Mononuclear cell (primary cell): ENCODE data around the gene ICAM5. TPM values are rescaled to one million over a fixed set of nuclear protein-coding genes. Genes with fewer than 3 reads are reported as not detected.
"Not testable (repeated sequence)": the region's sequence is repeated elsewhere in the genome, so short reads cannot be mapped to it uniquely, and the experiment has no call there.

Experiments
- H3K27me3 ChIP-seq: 2 replicates; pipeline ENCODE4 v1.6.0; 2011; ENCODE audit warnings: low read length, control low read depth; ENCODE audit not compliant: insufficient read depth
- H3K4me1 ChIP-seq: 2 replicates; pipeline ENCODE4 v1.5.1; 2011; ENCODE audit warnings: mild to moderate bottlenecking, low read length, control low read depth; ENCODE audit not compliant: insufficient read depth
- H3K4me3 ChIP-seq: 2 replicates; pipeline ENCODE4 v1.5.1; 2011; ENCODE audit warnings: mild to moderate bottlenecking, low read length, moderate library complexity
- H3K9me3 ChIP-seq: 2 replicates; pipeline ENCODE4 v1.5.1; 2011; ENCODE audit warnings: low read depth, mild to moderate bottlenecking, control low read depth, low read length
- total RNA-seq: library from RNA; depleted of rRNA; stranded (reverse); fragments of >200 nt; gene quantifications from one replicate; pipeline ENCODE4 v1.2.3, GENCODE V29; 2012

ICAM5 gene, protein sequence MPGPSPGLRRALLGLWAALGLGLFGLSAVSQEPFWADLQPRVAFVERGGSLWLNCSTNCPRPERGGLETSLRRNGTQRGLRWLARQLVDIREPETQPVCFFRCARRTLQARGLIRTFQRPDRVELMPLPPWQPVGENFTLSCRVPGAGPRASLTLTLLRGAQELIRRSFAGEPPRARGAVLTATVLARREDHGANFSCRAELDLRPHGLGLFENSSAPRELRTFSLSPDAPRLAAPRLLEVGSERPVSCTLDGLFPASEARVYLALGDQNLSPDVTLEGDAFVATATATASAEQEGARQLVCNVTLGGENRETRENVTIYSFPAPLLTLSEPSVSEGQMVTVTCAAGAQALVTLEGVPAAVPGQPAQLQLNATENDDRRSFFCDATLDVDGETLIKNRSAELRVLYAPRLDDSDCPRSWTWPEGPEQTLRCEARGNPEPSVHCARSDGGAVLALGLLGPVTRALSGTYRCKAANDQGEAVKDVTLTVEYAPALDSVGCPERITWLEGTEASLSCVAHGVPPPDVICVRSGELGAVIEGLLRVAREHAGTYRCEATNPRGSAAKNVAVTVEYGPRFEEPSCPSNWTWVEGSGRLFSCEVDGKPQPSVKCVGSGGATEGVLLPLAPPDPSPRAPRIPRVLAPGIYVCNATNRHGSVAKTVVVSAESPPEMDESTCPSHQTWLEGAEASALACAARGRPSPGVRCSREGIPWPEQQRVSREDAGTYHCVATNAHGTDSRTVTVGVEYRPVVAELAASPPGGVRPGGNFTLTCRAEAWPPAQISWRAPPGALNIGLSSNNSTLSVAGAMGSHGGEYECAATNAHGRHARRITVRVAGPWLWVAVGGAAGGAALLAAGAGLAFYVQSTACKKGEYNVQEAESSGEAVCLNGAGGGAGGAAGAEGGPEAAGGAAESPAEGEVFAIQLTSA
- 0.42 TPM for total RNA-seq

DNA sequence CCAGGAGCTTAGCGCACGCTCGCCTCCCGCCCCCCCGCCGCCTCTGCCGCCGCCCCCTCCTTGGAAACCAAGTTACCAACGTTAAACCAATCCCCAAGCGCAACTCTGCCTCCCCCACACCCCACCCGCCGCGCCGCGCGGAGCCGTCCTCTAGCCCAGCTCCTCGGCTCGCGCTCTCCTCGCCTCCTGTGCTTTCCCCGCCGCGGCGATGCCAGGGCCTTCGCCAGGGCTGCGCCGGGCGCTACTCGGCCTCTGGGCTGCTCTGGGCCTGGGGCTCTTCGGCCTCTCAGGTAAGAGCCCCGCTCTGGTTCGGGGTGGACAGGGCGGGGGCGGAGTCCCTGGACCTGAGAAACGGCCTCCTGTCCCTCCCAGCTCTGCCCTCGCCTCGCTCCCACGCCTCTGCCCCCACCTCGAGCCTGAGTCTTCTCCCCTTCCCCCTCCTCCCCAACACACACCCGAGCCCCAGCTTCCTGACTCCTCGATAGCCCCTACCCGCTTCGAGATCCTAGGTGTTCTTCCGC, at the start of gene ICAM5:
Gene ICAM5 (plus strand): TSS at position 117 of the 521 bp plus-strand sequence. CDS start 92 bp downstream, at position 209.
- peaks cover 74% of the 10 kb centered on the region for H3K27me3 ChIP-seq
- H3K9me3 ChIP-seq = no peaks in the 10 kb centered on the region
- H3K4me1 ChIP-seq = peaks cover 95% of the 10 kb centered on the region
- H3K4me3 ChIP-seq = no peak within 1 kb of the TSS

DNA sequence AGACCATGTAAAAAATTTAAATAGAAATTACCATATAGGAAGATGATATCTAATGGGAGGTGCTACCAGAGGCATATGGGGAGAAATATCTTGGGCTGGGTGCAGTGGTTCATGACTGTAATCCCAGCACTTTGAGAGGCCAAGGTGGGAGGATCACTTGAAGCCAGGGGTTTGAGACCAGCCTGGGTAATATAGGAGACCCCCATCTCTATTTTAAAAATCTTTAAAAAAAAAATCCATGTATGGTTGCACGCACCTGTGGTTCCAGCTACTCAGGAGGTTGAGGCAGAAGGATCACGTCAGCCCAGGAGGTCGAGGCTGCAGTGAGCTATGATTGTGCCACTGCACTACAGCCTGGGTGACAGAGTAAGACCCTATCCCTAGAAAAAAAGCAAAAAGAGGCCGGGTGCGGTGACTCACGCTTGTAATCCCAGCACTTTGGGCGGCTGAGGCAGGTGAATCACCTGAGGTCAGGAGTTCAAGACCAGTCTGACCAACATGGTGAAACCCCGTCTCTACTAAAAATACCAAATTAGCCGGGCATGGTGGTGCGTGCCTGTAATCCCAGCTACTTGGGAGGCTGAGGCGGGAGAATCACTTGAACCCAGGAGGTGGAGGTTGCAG, 47.8 kb upstream of the ICAM5 start:
- H3K4me1 ChIP-seq, H3K4me3 ChIP-seq, H3K9me3 ChIP-seq, H3K27me3 ChIP-seq: not testable (repeated sequence)

DNA sequence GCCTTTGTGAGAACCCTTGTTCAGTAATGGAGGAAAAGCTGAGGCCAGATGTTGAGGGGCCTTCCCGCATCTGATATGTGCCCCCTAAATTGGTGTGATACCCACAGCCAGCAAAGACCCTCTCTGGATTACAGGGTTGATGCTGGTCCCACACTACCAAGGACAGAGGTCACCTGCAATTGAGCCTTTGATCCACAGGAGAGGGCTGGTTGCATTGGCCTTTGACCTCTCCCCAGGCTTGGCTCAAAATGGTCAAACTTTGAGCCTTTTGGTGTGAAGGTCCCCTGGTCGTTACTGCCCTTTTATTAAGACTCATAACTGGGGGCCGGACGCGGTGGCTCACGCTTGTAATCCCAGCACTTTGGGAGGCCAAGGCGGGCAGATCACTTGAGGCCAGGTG, 46.1 kb upstream of the ICAM5 start:
- no peak overlapping the region for H3K4me3 ChIP-seq
- no peaks in the 10 kb centered on the region for H3K4me1 ChIP-seq
- no peaks in the 10 kb centered on the region for H3K27me3 ChIP-seq

DNA sequence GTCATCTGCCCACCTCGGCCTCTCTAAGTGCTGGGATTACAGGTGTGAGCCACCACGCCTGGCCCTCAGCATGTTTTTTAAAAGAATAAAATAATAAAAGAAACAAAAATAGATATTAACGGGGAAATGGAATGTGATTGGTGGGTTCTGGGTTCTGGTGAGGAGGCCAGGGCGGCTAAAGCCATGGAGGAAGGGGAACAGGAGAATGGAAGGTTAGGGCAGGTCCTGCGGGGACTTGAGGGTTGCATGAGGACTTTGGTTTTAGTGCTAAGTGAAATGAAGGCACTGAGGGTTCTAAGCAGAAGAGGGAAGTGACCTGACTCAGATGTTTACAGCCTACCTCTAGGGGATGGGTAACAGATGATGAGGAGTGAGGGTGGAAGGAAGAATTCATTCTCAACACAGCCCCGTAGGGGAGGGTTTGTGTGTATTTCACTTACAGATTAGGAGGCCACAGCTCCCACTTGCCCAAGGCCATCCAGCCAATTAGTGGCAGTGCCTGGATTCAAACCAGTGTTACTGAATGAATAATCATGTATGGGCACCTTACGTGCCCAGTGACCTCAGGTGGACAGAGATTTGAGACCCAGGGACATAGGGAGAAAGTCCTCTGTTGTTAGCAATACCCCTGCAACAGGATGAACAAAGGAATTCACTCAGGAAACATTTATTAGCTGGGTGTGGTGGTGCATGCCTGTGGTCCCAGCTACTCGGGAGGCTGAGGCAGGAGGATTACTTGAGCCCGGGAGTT, 44.4 kb upstream of the ICAM5 start:
- H3K9me3 ChIP-seq = no peaks in the 10 kb centered on the region
- H3K4me1 ChIP-seq = peaks cover 4% of the 10 kb centered on the region
- no peaks in the 10 kb centered on the region for H3K27me3 ChIP-seq
- no peak overlapping the region for H3K4me3 ChIP-seq

More for the DNA sequence above, 46.1 kb upstream of the ICAM5 start:
- no peaks in the 10 kb centered on the region for H3K9me3 ChIP-seq

DNA sequence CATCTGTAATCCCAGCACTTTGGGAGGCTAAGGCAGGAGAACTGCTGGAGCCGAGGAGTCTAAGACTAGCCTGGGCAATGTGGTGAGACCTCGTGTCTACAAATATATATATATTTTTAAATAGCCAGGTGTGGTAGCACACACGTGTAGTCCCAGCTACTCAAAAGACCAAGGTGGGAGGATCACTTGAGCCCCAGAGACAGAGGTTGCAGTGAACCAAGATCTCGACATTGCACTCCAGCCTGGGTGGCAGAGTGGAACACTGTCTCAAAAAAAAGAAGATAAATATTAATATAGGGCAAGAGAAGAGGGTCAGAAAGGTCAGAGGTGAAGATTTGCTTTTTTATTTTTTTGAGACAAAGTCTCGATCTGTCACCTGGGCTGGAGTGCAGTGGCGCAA, 43.2 kb upstream of the ICAM5 start:
- no peaks in the 10 kb centered on the region for H3K9me3 ChIP-seq
- no peaks in the 10 kb centered on the region for H3K27me3 ChIP-seq
- H3K4me1 ChIP-seq = peaks cover 12% of the 10 kb centered on the region
- H3K4me3 ChIP-seq = no peak overlapping the region

DNA sequence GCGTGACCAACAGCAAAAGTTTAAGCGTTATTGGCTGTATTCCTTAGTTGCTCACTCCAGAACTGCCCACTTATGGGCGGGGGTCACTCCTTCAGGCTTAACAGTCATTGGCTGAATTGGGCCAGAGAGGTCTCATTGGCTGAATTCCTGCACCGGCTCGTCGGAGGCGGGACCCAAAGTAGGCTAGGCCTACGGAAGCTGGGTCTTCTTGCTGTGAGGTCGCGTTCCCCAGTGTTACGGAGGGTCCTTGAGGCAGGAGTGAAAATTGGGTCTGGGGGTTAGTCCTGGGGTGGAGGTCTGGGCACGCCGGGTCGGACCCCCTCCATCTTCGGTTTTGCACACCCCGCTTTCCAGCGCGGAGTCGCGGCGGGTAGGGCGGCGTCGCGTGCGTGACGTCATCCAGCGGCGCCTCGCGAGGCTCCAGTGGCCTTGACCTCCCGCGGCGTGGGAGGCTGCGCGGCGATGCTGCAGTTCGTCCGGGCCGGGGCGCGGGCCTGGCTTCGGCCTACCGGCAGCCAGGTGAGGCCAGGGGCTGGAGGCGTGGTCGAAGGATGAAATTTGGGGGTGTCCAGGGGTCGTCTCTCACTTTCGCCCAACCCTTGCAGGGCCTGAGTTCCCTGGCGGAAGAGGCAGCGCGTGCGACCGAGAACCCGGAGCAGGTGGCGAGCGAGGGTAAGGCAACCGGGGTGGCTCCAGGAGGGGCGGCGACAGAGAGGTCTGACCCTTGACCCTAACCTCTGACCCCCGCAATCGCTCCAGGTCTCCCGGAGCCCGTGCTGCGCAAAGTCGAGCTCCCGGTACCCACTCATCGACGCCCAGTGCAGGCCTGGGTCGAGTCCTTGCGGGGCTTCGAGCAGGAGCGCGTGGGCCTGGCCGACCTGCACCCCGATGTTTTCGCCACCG, 37.7 kb upstream of the ICAM5 start, which contains the start of gene MRPL4:
Gene MRPL4 (plus strand): TSS at position 423 of the 903 bp plus-strand sequence. CDS start 40 bp downstream, at position 463.
- H3K4me1 ChIP-seq = peaks cover 23% of the 10 kb centered on the region
- no peaks in the 10 kb centered on the region for H3K9me3 ChIP-seq
- H3K27me3 ChIP-seq = no peaks in the 10 kb centered on the region
- H3K4me3 ChIP-seq = peak within 1 kb of the TSS; percentile 75

DNA sequence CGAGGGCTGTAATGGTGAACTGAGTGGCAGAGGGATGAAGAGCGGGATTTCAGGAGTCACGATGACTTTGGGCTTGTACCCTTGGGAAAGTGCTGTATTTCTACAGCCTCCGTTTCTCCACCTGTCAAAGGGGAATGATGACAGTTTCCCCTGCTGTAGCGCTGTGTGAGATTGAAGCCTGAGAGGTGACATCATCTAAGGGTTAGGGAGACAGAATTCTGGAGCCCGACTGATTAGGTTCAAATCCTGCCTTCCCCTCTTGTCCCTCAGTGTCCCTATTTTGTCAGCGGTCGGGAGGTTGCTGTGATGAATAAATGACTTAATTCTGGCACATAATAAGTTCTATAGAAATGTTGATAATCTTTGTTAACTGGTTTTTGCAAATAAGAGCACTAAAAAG, 37.0 kb upstream of the ICAM5 start:
- no peaks in the 10 kb centered on the region for H3K9me3 ChIP-seq
- peaks cover 23% of the 10 kb centered on the region for H3K4me1 ChIP-seq
- peak overlapping the region; percentile 75 for H3K4me3 ChIP-seq
- H3K27me3 ChIP-seq = no peaks in the 10 kb centered on the region

DNA sequence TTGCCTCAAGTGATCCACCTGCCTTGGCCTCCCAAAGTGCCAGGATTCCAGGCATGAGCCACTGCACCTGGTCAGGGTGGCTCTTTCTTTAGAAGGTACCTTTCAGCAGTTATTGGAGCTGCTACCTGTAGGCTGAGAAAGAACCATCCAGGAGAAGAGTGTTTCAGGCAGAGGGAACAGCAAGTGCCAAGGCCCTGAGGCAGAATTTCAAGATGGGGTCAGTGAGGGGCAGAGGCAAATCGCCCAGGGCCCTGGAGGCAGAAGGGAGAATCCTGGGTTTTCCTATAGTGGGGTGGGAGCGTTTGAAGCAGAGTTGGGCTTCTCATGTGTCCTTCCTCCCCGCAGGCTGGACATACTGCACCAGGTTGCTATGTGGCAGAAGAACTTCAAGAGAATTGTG, 35.5 kb upstream of the ICAM5 start:
- Histone ChIP-seq H3K27me3 (no peaks in the 10 kb centered on the region), H3K4me1 (peaks cover 23% of the 10 kb centered on the region), H3K4me3 (no peak overlapping the region), H3K9me3 (no peaks in the 10 kb centered on the region)

DNA sequence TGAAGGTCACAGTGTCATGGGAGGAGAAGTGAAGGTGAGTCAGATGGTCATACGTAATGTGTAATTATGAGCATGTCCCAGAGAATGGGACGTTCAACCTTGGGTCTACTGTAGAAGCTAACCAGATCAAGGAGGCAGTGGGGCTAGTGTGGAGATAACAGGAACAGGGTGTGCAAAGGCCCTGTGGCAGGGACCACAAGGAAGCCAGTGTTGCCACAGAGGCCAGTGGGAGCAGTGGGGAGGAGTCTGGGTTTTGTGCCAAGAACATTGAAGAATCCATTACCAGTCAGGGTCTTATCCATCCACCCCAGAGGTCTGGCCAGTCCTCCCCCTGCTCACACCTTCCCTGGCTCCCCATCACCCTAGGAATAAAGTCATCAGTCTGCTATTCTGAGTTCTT, 34.4 kb upstream of the ICAM5 start:
- H3K4me3 ChIP-seq = no peak overlapping the region
- peaks cover 19% of the 10 kb centered on the region for H3K4me1 ChIP-seq
- no peaks in the 10 kb centered on the region for H3K9me3 ChIP-seq
- no peaks in the 10 kb centered on the region for H3K27me3 ChIP-seq

DNA sequence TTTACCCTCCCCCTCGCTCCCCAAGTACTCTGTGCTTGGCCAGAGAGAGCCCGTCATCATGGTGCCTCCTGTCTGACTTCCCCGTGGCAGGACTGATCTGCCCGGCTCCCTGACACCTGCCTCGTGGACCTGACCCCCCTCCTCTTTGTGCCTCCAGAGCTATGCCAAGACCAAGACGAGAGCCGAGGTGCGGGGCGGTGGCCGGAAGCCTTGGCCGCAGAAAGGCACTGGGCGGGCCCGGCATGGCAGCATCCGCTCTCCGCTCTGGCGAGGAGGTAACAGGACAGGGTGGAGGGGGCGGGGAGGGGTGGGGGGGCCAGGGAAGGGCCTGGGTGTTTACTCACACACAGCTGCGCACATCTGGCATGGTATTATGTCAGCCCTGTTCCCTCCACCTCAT, 33.2 kb upstream of the ICAM5 start:
- no peaks in the 10 kb centered on the region for H3K9me3 ChIP-seq
- no peak overlapping the region for H3K4me3 ChIP-seq
- H3K27me3 ChIP-seq = no peaks in the 10 kb centered on the region
- peaks cover 11% of the 10 kb centered on the region for H3K4me1 ChIP-seq

DNA sequence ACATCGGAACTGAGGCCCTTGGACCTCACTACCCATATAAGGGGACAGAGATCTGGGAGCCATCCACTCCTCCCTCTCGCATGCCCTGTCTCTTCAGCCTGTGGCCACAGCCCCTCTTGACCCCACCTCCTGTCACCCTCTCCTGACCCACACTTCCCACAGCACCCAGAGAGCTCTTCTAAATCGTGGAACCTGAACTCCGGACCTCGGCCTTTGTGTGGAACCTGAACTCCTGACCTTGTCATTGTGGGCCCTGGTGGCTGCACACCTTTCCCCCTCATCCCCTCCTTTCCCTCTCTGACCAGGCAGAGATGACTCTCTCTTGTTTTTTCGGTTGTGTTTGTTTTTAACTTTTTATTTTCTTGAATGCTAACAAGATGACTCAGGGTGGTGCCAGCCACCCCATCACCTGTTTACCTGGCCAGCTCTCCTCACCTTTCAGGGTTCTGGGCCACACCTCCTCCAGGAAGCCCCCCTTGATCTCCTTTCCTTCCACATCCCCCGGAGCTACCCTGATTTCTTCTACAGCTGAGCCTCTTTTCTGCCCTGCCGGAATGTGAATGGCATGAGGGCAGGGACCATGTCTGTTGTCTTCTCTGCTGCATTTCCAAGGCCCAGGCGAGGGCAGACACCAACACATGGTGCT, 32.7 kb upstream of the ICAM5 start:
- Histone ChIP-seq H3K4me1 (peaks cover 11% of the 10 kb centered on the region), H3K27me3 (no peaks in the 10 kb centered on the region), H3K9me3 (no peaks in the 10 kb centered on the region), H3K4me3 (no peak overlapping the region)

DNA sequence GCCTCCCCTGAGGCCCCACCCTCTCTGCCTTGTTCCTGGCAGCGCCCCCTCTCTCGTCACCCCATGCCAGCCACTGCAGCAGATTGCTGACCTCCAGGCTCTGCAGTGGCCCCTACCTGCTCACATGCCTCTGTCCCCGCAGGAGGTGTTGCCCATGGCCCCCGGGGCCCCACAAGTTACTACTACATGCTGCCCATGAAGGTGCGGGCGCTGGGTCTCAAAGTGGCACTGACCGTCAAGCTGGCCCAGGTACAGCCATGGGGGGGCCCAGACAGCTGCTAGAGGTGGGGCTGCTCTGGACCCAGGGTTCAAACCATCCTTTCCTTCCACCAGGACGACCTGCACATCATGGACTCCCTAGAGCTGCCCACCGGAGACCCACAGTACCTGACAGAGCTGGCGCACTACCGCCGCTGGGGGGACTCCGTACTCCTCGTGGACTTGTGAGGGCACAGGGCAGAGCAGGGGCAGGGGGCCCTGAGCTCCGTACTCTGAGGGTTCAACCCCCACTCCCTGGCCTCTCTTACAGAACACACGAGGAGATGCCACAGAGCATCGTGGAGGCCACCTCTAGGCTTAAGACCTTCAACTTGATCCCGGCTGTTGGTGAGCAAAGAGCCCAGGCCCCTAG, 31.6 kb upstream of the ICAM5 start:
- Histone ChIP-seq H3K4me3 (no peak overlapping the region), H3K9me3 (no peaks in the 10 kb centered on the region), H3K27me3 (no peaks in the 10 kb centered on the region), H3K4me1 (no peaks in the 10 kb centered on the region)
